Gastrocnemius medialis (tissue), 4 donors: ENCODE data around the gene C1orf56.

Source experiments
- CTCF ChIP-seq, 5 experiments: fragments of 450-650 bp in 3 of 5; fragments of 200-600 bp in 2 of 5; sonication (generic) in 2 of 5; IDR thresholded peaks in 4 of 5; conservative IDR thresholded peaks in 1 of 5; 1 replicate in 4 of 5; 2 replicates in 1 of 5; pipeline ENCODE4 v1.5.1; 2016 to 2019; ENCODE audit warnings: antibody characterized with exemption in 5 of 5, mild to moderate bottlenecking in 3 of 5, moderate library complexity in 3 of 5
- POLR2A ChIP-seq, 2 donors: fragments of 450-650 bp; IDR thresholded peaks; one replicate each; pipeline ENCODE4 v1.6.1; 2017; ENCODE audit warnings: antibody characterized with exemption in 2 of 2, mild to moderate bottlenecking in 2 of 2, moderate library complexity in 2 of 2

GRCh38 chr1:151051356-151052009 is 3.9 kb downstream of the C1orf56 start:
- no peak for TF ChIP-seq POLR2A (IDR thresholded peaks at IDR 0.05)
- no peak for TF ChIP-seq CTCF (IDR thresholded peaks at IDR 0.05 in 4 of 5, conservative IDR thresholded peaks at IDR 0.05 in 1 of 5)
